CD4-positive, alpha-beta T cell treated with Interleukin-15 for 4 hours (primary cell): ENCODE measurements around the gene NUCB2.
A peak's percentile ranks its signal among the peaks of the same experiment; 100 is the strongest.

Experiments used
- DNase-seq: peaks from one replicate; pipeline ENCODE4 v3.0.0-alpha.2; 2020; ENCODE audit warnings: low spot score

Gene NUCB2

GRCh38 chr11:17268902-17269301 lies 7.6 kb upstream of the NUCB2 start:
- DNase-seq = no peak

- no peak for DNase-seq
Observed at GRCh38 chr11:17272801-17273200, 3.7 kb upstream of the NUCB2 start.

DNA sequence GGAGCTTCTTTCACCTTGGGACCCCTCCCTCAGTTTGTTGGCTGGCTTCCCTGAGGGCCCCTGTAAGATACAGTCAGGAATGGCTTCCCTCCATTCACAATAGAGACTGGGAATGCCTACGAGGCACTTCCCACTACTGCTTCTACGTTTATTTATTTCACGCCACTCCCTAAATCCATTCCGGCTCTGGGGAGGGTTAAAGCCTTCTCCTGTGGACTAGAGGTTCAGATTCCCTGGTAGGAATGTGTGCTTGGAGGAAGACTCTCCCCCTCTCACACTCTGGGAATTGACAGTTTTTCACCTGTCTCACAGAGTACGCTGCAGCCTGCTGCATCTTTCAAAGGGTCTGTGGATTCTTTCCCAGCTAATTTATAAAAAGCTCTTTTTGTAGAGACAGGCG lies 3.3 kb upstream of the NUCB2 start:
- no peak for DNase-seq

- no peak for DNase-seq
Observed at GRCh38 chr11:17273668-17274282, 2.8 kb upstream of the NUCB2 start.

DNA sequence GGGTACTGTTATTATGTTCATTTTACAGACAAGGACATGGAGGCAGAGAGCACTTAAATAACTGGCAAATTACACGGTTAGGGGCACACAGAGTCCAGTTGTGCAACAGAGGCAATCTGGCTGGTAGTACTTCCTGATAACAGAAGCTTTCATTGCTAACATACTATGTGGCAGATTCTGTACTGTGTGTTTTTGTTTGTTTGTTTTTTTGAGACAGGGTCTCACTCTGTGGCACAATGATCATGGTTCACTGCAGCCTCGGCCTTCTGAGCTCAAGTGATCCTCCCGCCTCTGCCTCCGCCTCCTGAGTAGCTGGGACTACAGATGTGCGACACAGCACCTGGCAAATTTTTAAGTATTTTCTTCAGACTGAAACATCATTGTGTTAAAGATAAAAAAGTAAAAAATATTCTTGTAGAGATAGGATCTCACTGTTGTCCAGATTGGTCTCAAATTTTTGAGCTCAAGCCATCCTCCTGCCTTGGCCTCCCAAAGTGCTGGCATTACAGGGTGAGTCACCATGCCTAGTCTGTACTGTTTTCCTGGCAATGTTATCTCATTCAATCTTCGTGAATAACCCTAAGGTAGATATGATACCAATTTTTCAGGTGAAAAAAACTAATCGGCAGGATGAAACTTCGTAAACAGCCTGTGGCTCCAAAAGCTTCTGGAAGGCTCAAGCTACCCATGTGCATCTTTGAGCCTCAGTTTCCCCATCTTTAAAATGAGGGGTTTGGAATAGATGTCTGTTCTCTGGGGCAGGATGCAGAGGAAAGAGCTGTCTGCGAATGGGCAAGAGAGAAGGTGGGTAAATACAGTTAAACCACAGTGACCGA lies 921 bp upstream of the NUCB2 start:
- no peak for DNase-seq

GRCh38 chr11:17277024-17277584 lies 565 bp downstream of the NUCB2 start:
- peak; percentile 28 for DNase-seq

DNA sequence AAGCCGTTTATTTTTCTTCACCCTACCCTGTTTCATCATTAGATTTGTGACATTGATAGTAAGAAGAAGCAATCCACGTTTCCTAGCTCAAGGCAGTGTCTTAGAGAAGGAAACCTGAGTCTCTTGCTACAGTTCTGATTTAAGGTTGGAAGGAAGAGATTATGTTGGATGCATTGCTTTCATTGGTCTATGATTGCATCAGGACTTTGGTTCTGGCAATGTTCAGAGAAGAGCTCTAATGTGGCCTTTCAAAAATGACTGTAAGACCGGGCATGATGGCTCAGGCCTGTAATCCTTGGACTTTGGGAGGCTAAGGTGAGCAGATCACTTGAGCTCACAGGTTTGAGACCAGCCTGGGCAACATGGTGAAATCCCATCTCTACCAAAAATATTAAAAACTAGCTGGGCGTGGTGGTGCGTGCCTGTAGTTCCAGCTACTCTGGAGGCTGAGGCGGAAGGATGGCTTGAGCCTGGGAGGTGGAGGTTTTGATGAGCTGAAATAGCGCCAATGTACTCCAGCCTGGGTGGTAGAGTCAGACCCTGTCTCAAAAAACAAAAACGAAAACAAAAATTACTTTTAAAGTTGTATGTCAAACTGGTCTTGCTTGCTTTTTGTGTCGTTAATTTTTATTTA lies 4.1 kb downstream of the NUCB2 start:
- DNase-seq = no peak

GRCh38 chr11:17286332-17286731 lies 9.8 kb downstream of the NUCB2 start:
- no peak for DNase-seq

DNA sequence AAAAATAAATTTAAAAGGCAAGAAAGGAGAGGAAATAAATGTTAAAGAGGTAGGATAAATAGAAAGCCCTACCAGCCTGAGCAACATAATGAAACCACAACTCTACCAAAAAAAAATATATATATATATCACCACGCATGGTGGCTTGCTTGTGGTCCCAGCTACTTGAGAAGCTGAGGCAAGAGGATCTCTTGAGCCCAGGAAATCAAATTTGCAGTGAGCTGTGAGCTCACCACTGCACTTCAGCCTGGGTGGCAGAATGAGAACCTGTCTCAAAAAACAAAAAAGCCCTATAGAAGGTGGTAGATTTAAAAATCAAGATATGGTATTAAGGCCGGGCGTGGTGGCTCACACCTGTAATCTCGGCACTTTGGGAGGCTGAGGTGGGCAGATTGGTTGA lies 10.5 kb downstream of the NUCB2 start:
- no peak for DNase-seq

- DNase-seq = no peak
Observed at GRCh38 chr11:17291710-17292109, 15.2 kb downstream of the NUCB2 start.

GRCh38 chr11:17293311-17293710 lies 16.8 kb downstream of the NUCB2 start:
- no peak for DNase-seq

DNA sequence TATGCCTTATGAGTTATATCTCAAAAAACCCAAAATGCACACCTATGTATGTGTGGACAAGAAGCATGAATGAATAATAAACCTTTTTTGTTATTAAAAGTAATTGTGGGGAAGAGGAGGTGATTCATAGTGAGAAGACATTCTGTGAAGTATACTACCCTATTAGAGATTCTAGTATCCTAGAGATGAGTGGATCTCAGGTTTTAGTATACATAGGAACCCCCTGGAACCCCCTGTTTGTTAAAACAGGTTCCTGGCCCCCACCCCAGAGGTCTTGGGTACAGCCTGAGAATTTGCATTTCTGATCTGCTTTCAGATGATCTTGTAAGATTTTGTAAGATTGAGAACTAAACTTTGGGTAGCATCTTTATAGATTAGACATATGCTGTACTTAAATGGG lies 17.5 kb downstream of the NUCB2 start:
- DNase-seq = no peak

- DNase-seq = no peak
Observed at GRCh38 chr11:17296852-17297559, 20.5 kb downstream of the NUCB2 start.

- no peak for DNase-seq
Observed at GRCh38 chr11:17298302-17298701, 21.8 kb downstream of the NUCB2 start.

DNA sequence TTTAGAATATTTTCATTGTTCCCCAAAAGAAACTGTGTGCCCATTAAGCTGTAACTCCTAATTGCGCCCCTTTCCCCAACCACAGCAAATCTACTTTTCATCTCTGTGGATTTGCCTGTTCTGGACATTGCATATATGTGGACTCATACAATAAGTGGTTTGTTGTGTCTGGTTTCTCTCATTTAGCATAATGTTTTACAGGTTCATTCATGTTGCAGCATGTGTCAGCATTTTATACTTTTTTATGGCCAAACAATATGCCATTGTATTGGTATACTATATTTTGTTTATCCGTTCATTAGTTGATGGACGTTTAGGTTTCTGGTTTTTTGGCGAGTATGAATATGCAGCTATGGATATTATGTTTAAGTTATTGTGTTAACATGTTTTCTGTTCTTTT lies 23.8 kb downstream of the NUCB2 start:
- no peak for DNase-seq

GRCh38 chr11:17313349-17314231 lies 37.1 kb downstream of the NUCB2 start:
- DNase-seq = no peak

GRCh38 chr11:17314232-17314547 lies 37.7 kb downstream of the NUCB2 start:
- DNase-seq = no peak

GRCh38 chr11:17314904-17315426 lies 38.4 kb downstream of the NUCB2 start:
- no peak for DNase-seq

- DNase-seq = no peak
Observed at GRCh38 chr11:17328871-17329494, 52.4 kb downstream of the NUCB2 start.

DNA sequence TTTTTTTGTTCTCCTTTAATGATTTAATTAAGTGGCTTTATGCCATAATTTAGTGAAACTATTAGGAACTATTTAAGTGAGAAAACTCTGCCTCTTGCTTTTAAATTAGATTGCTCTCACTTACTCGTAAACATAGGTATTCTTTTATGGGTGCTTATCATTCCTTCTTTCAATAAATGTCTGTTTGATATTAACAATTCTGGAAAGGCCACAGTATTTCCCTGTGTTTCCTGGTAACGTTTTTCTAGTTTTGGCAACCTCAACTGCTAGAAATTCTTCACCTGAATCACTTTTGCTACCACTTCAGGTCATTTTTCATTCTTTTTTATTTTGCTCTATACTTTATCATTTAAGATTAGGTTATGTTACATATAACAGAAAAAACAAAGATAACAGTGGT lies 55.1 kb downstream of the NUCB2 start:
- DNase-seq = no peak
